Spleen (tissue), 11 donors: ENCODE measurements around the gene TAF3. TPM values are rescaled to one million over a fixed set of nuclear protein-coding genes. Genes with fewer than 3 reads are reported as not detected.

ENCODE experiments used
- DNase-seq: peaks from one replicate; pipeline ENCODE4 v3.0.0-alpha.2; 2020
- H3K27ac ChIP-seq, 8 donors: fragments of 200-600 bp; sonication (generic) in 7 of 8; 1 replicate in 4 of 8; 2 replicates in 4 of 8; pipeline versions ENCODE4 v1.5.0 to v1.8.0; 2016 to 2021; ENCODE audit warnings: inconsistent platforms in 4 of 8, mild to moderate bottlenecking in 4 of 8, moderate library complexity in 1 of 8
- H3K27me3 ChIP-seq, 7 donors: fragments of 200-600 bp; sonication (generic) in 6 of 7; replicated peaks in 1 of 7; 1 replicate in 4 of 7; 2 replicates in 3 of 7; pipeline versions ENCODE4 v1.5.0 to v1.8.0; 2016 to 2021; ENCODE audit warnings: inconsistent platforms in 3 of 7, mild to moderate bottlenecking in 1 of 7
- H3K36me3 ChIP-seq, 6 donors: fragments of 200-600 bp; sonication (generic) in 5 of 6; 1 replicate in 4 of 6; 2 replicates in 2 of 6; pipeline versions ENCODE4 v1.5.0 to v1.8.0; 2016 to 2021; ENCODE audit warnings: inconsistent platforms in 2 of 6
- H3K4me1 ChIP-seq, 6 donors: fragments of 200-600 bp; sonication (generic) in 5 of 6; 1 replicate in 3 of 6; 2 replicates in 3 of 6; pipeline versions ENCODE4 v1.5.0 to v1.8.0; 2016 to 2021; ENCODE audit warnings: inconsistent platforms in 3 of 6
- H3K4me3 ChIP-seq, 8 donors: fragments of 200-600 bp; sonication (generic) in 7 of 8; 1 replicate in 4 of 8; 2 replicates in 4 of 8; pipeline versions ENCODE4 v1.5.0 to v1.8.0; 2016 to 2021; ENCODE audit warnings: inconsistent platforms in 4 of 8, mild to moderate bottlenecking in 4 of 8, moderate library complexity in 2 of 8
- H3K9me3 ChIP-seq, 8 donors: fragments of 200-600 bp; sonication (generic) in 7 of 8; 1 replicate in 4 of 8; 2 replicates in 4 of 8; pipeline versions ENCODE4 v1.5.0 to v1.8.0; 2016 to 2021; ENCODE audit warnings: inconsistent platforms in 4 of 8
- CTCF ChIP-seq, 11 experiments: fragments of 200-600 bp in 7 of 11; fragments of 450-650 bp in 4 of 11; sonication (generic) in 4 of 11; IDR thresholded peaks in 8 of 11; conservative IDR thresholded peaks in 3 of 11; 1 replicate in 7 of 11; 2 replicates in 4 of 11; pipeline versions ENCODE4 v1.4.0 to v1.8.0; 2016 to 2021; ENCODE audit warnings: antibody characterized with exemption in 11 of 11, inconsistent platforms in 4 of 11, mild to moderate bottlenecking in 1 of 11
- POLR2A ChIP-seq, 3 donors: fragments of 450-650 bp; IDR thresholded peaks; one replicate each; pipeline ENCODE4 v1.5.1; 2017; ENCODE audit warnings: antibody characterized with exemption in 3 of 3, mild to moderate bottlenecking in 1 of 3
- POLR2AphosphoS5 ChIP-seq, 3 donors: sonication (generic); formaldehyde crosslinking; IDR thresholded peaks; one replicate each; pipeline ENCODE4 v1.5.1; 2017; ENCODE audit warnings: antibody characterized with exemption in 3 of 3
- WGBS, 5 donors: extraction: QIAGEN DNeasy Blood & Tissue Kit in 3 of 5; methylation state at CpG; one replicate each; pipeline versions ENCODE4 v1.1.5 to v1.1.7; 2013 to 2018; 5-methylcytosine and 5-hydroxymethylcytosine counted together
- intact Hi-C: fragments of 100-400 bp; cut with DNase I; formaldehyde crosslinking; loops from one replicate; pipeline ENCODE4 v1.15.0; 2023; ENCODE audit warnings: low total_unique reads
- polyA plus RNA-seq, 3 donors: library from polyadenylated mRNA; stranded (reverse); fragments of 200-250 nt; gene quantifications; one replicate each; pipeline ENCODE4 v1.2.1, GENCODE V29; 2013
- total RNA-seq, 7 donors: library from RNA; depleted of rRNA in 3 of 7; stranded (reverse); fragments of >200 nt in 3 of 7; fragmentation: NEBNext Ultra II Directional in 4 of 7; extraction: Animal tissue kit (Norgen Biotek cat#: 25700) in 4 of 7; gene quantifications; one replicate each; pipeline versions ENCODE4 v1.1.0 to v1.2.1, GENCODE V29; 2016 to 2021
- donor health status: healthy with polysubstance abuse.
- donor health status: DM: no; HTN: no; CAD: no; lungs with moderate emphysema.
- donor health status: DM: no; HTN: no; CAD: no.
- donor health status: Bipolar disorder and iron deficiency.
- donor health status: healthy.
- donor health status: DM: no; HTN: no; CAD: no.
- donor health status: DM: yes; HTN: yes; CAD: no.

TAF3 gene
- total and polyA plus RNA-seq, 10 donors = 2.7 to 13.0 (median 9.8) TPM

GRCh38 chr10:7917736-7918135, 99.4 kb downstream of the TAF3 start:
- intact Hi-C loops = no loop called here
- Histone ChIP-seq H3K9me3 (no peaks in the 10 kb centered on the region), H3K27ac (no peak overlapping the region), H3K36me3 (no peaks in the 10 kb centered on the region), H3K27me3 (no peaks in the 10 kb centered on the region), H3K4me1 (peaks cover 0 to 5% (median 0%) of the 10 kb centered on the region in 6 donors), H3K4me3 (no peak overlapping the region)
- no peak for TF ChIP-seq POLR2A (IDR thresholded peaks at IDR 0.05)
- TF ChIP-seq CTCF (IDR thresholded peaks at IDR 0.05 in 8 of 11, conservative IDR thresholded peaks at IDR 0.05 in 3 of 11) = no peak
- TF ChIP-seq POLR2AphosphoS5 (IDR thresholded peaks at IDR 0.05) = no peak
- 91 to 98% (median 94%) methylated on average over 5 of the region's 5 CpGs for WGBS, 5 donors
- DNase-seq = no peak

GRCh38 chr10:7922707-7923106, 104.4 kb downstream of the TAF3 start:
- WGBS, 5 donors = 93 to 97% (median 96%) methylated on average over 3 of the region's 3 CpGs
- no peaks in the 10 kb centered on the region for H3K27me3 ChIP-seq
- intact Hi-C loops = no loop called here
- no peak overlapping the region for H3K27ac ChIP-seq
- peaks cover 0 to 5% (median 0%) of the 10 kb centered on the region in 6 donors for H3K4me1 ChIP-seq
- no peaks in the 10 kb centered on the region for H3K36me3 ChIP-seq
- H3K4me3 ChIP-seq = no peak overlapping the region
- TF ChIP-seq POLR2AphosphoS5 (IDR thresholded peaks at IDR 0.05) (no peak), CTCF (IDR thresholded peaks at IDR 0.05 in 8 of 11, conservative IDR thresholded peaks at IDR 0.05 in 3 of 11) (no peak), POLR2A (IDR thresholded peaks at IDR 0.05) (no peak)
- no peak for DNase-seq
- no peaks in the 10 kb centered on the region for H3K9me3 ChIP-seq

GRCh38 chr10:7928536-7928935, 110.2 kb downstream of the TAF3 start:
- no peaks in the 10 kb centered on the region for H3K27me3 ChIP-seq
- 94 to 98% (median 97%) methylated on average over 3 of the region's 3 CpGs for WGBS, 5 donors
- peaks cover 0 to 11% (median 0%) of the 10 kb centered on the region in 6 donors for H3K4me1 ChIP-seq
- no peaks in the 10 kb centered on the region for H3K36me3 ChIP-seq
- no peak overlapping the region for H3K4me3 ChIP-seq
- TF ChIP-seq POLR2AphosphoS5 (IDR thresholded peaks at IDR 0.05) = no peak
- no peak for TF ChIP-seq POLR2A (IDR thresholded peaks at IDR 0.05)
- no peak for TF ChIP-seq CTCF (IDR thresholded peaks at IDR 0.05 in 8 of 11, conservative IDR thresholded peaks at IDR 0.05 in 3 of 11)
- intact Hi-C loops = no loop called here
- H3K9me3 ChIP-seq = no peaks in the 10 kb centered on the region
- no peak for DNase-seq
- H3K27ac ChIP-seq = no peak overlapping the region

- 86 to 91% (median 89%) methylated on average over 9 of the region's 9 CpGs for WGBS, 5 donors
- no peak for TF ChIP-seq POLR2A (IDR thresholded peaks at IDR 0.05)
- TF ChIP-seq CTCF (IDR thresholded peaks at IDR 0.05 in 8 of 11, conservative IDR thresholded peaks at IDR 0.05 in 3 of 11) = no peak
- TF ChIP-seq POLR2AphosphoS5 (IDR thresholded peaks at IDR 0.05) = no peak
- H3K9me3 ChIP-seq = peaks cover 0 to 8% (median 0%) of the 10 kb centered on the region in 8 donors
- peaks cover 0 to 8% (median 0%) of the 10 kb centered on the region in 6 donors for H3K4me1 ChIP-seq
- intact Hi-C loops = no loop called here
- H3K36me3 ChIP-seq = peaks cover 0 to 8% (median 0%) of the 10 kb centered on the region in 6 donors
- no peaks in the 10 kb centered on the region for H3K27me3 ChIP-seq
- no peak overlapping the region for H3K27ac ChIP-seq
- DNase-seq = no peak
- H3K4me3 ChIP-seq = no peak overlapping the region
Observed at GRCh38 chr10:7932301-7933036, 114.2 kb downstream of the TAF3 start.
